WI38 (cell line): ENCODE data around the gene MPPED1.

Source experiments
- H3K4me3 ChIP-seq: 2 replicates; pipeline ENCODE4 v1.5.1; 2011; ENCODE audit warnings: low read depth, mild to moderate bottlenecking, control low read depth, low read length
- CTCF ChIP-seq: IDR thresholded peaks from 2 replicates; pipeline ENCODE4 v1.5.1; 2012; ENCODE audit warnings: low read depth, mild to moderate bottlenecking, control low read depth, low read length

Gene MPPED1

GRCh38 chr22:43546186-43546585 lies 134.4 kb downstream of the MPPED1 start:
- H3K4me3 ChIP-seq: no peak overlapping the region
- TF ChIP-seq CTCF: no peak

- H3K4me3 ChIP-seq: no peak overlapping the region
- TF ChIP-seq CTCF: no peak
Measured at GRCh38 chr22:43550024-43550620, 138.3 kb downstream of the MPPED1 start.

- TF ChIP-seq CTCF: no peak
- no peak overlapping the region for H3K4me3 ChIP-seq
Measured at GRCh38 chr22:43550672-43551071, 138.9 kb downstream of the MPPED1 start.

GRCh38 chr22:43553451-43554258 lies 141.8 kb downstream of the MPPED1 start:
- no peak overlapping the region for H3K4me3 ChIP-seq
- no peak for TF ChIP-seq CTCF

- no peak for TF ChIP-seq CTCF
- no peak overlapping the region for H3K4me3 ChIP-seq
Measured at GRCh38 chr22:43554259-43554636, 142.4 kb downstream of the MPPED1 start.

- no peak overlapping the region for H3K4me3 ChIP-seq
- no peak for TF ChIP-seq CTCF
Measured at GRCh38 chr22:43554694-43555365, 143.0 kb downstream of the MPPED1 start.
